HG03575 (cell line): ENCODE measurements around the gene PTPRK.
"Not testable (repeated sequence)": the region's sequence is repeated elsewhere in the genome, so short reads cannot be mapped to it uniquely, and the experiment has no call there.

Experiments used
- ATAC-seq: cut with Tn5 transposase; IDR thresholded peaks from one replicate; pipeline ENCODE4 v1.9.1; 2021; ENCODE audit not compliant: unreplicated experiment, insufficient number of reproducible peaks, low FRiP score; ENCODE audit errors: extremely low read depth

Gene PTPRK

GRCh38 chr6:128039543-128039942, 480.9 kb downstream of the PTPRK start:
- no peak for ATAC-seq

- ATAC-seq, result no peak
These were observed 483.4 kb downstream of the PTPRK start for GRCh38 chr6:128036808-128037570.

GRCh38 chr6:128033156-128033555, 487.2 kb downstream of the PTPRK start:
- ATAC-seq, result no peak

GRCh38 chr6:128032042-128032441, 488.4 kb downstream of the PTPRK start:
- no peak for ATAC-seq

- no peak for ATAC-seq
These were observed 490.6 kb downstream of the PTPRK start for GRCh38 chr6:128029826-128030225.

- ATAC-seq, result no peak
These were observed 492.2 kb downstream of the PTPRK start for GRCh38 chr6:128028183-128028582.

- no peak for ATAC-seq
These were observed 494.9 kb downstream of the PTPRK start for GRCh38 chr6:128025478-128025877.

GRCh38 chr6:128024969-128025368, 495.4 kb downstream of the PTPRK start:
- ATAC-seq, result no peak

- no peak for ATAC-seq
These were observed 496.4 kb downstream of the PTPRK start for GRCh38 chr6:128024046-128024445.

- no peak for ATAC-seq
These were observed 501.6 kb downstream of the PTPRK start for GRCh38 chr6:128018821-128019220.

GRCh38 chr6:128017288-128017687, 503.1 kb downstream of the PTPRK start:
- ATAC-seq, result no peak

GRCh38 chr6:128007658-128008057, 512.7 kb downstream of the PTPRK start:
- ATAC-seq, result no peak

GRCh38 chr6:128005009-128005408, 515.4 kb downstream of the PTPRK start:
- ATAC-seq, result no peak

GRCh38 chr6:128000363-128000762, 520.0 kb downstream of the PTPRK start:
- ATAC-seq, result no peak

GRCh38 chr6:127998985-127999384, 521.4 kb downstream of the PTPRK start:
- ATAC-seq, result no peak

GRCh38 chr6:127997496-127998164, 522.8 kb downstream of the PTPRK start:
- no peak for ATAC-seq

GRCh38 chr6:127996925-127997324, 523.5 kb downstream of the PTPRK start:
- ATAC-seq, result no peak

GRCh38 chr6:127992144-127992543, 528.3 kb downstream of the PTPRK start:
- no peak for ATAC-seq

GRCh38 chr6:127990074-127990473, 530.3 kb downstream of the PTPRK start:
- ATAC-seq, result no peak

GRCh38 chr6:127980996-127981395, 539.4 kb downstream of the PTPRK start:
- no peak for ATAC-seq

GRCh38 chr6:127978185-127978584, 542.2 kb downstream of the PTPRK start:
- ATAC-seq, result not testable (repeated sequence)
